Mucosa of descending colon (tissue), 3 donors: Measurements from ENCODE around the gene ABR. TPM values are rescaled to one million over a fixed set of nuclear protein-coding genes. Genes with fewer than 3 reads are reported as not detected.
"Not testable (repeated sequence)": the region's sequence is repeated elsewhere in the genome, so short reads cannot be mapped to it uniquely, and the experiment has no call there.

Experiments used
- ATAC-seq: fragments of 200-7000 bp; cut with Tn5 transposase; one replicate; pipeline ENCODE4 v1.9.1; 2020; ENCODE audit warnings: mild to moderate bottlenecking, moderate library complexity
- DNase-seq, 3 donors: peaks; one replicate each; pipeline ENCODE4 v3.0.0-alpha.2; 2020
- H3K36me3 ChIP-seq: fragments of 200-600 bp; one replicate; pipeline ENCODE4 v1.8.0; 2021; ENCODE audit warnings: low read depth, mild to moderate bottlenecking
- H3K4me1 ChIP-seq: fragments of 200-600 bp; one replicate; pipeline ENCODE4 v1.8.0; 2021; ENCODE audit warnings: low read depth, mild to moderate bottlenecking
- H3K4me3 ChIP-seq: fragments of 200-600 bp; one replicate; pipeline ENCODE4 v1.8.0; 2021; ENCODE audit warnings: mild to moderate bottlenecking
- H3K9me3 ChIP-seq: fragments of 200-600 bp; one replicate; pipeline ENCODE4 v1.8.0; 2021; ENCODE audit warnings: mild to moderate bottlenecking
- CTCF ChIP-seq: fragments of 200-600 bp; IDR thresholded peaks from one replicate; pipeline ENCODE4 v1.8.0; 2022; ENCODE audit warnings: antibody characterized with exemption, mild to moderate bottlenecking
- intact Hi-C, 2 donors: fragments of 100-400 bp; cut with DNase I in 1 of 2; cut with micrococcal nuclease in 1 of 2; formaldehyde crosslinking; loops; one replicate each; pipeline versions ENCODE4 v1.11.0 to v1.11.1; 2022; cut with DNase I, micrococcal nuclease
- total RNA-seq, 3 donors: library from RNA; stranded (reverse); fragmentation: NEBNext Ultra II Directional in 2 of 3; extraction: Animal tissue kit (Norgen Biotek cat#: 25700) in 2 of 3; gene quantifications; one replicate each; pipeline versions ENCODE4 v1.2.1 to v1.2.4, GENCODE V29; 2021 to 2023
- donor health status: DM: no; HTN: no; CAD: no; lungs with moderate emphysema.
- donor health status: DM: no; HTN: no; CAD: no.
- donor health status: DM: no; HTN: yes; CAD: no.

ABR gene
- total RNA-seq, 3 donors from 2014 or later: 257 to 470 (median 292) TPM

- Histone ChIP-seq H3K36me3 (no peaks in the 10 kb centered on the region), H3K9me3 (no peaks in the 10 kb centered on the region), H3K4me3 (no peak overlapping the region), H3K4me1 (no peaks in the 10 kb centered on the region)
- ATAC-seq (no peak), DNase-seq (peak in 2 of 3 donors; percentile 12 to 34)
- no peak for TF ChIP-seq CTCF
- intact Hi-C loops: loop anchor here in 1 of 2 donors (10.0 kb wide), 1 partner anchor 45 kb away; no protein-coding TSS in a partner anchor
These were observed 130.1 kb downstream of the ABR start for GRCh38 chr17:1049446-1050225.

- DNase-seq: peak in 1 of 3 donors; percentile 28
- H3K4me1 ChIP-seq, ATAC-seq, H3K4me3 ChIP-seq, H3K36me3 ChIP-seq, H3K9me3 ChIP-seq, intact Hi-C loops: not testable (repeated sequence)
These were observed 131.2 kb downstream of the ABR start for GRCh38 chr17:1048516-1049115.

GRCh38 chr17:1047879-1048470, 131.8 kb downstream of the ABR start:
- no peak for ATAC-seq
- Histone ChIP-seq H3K4me3 (no peak overlapping the region), H3K9me3 (no peaks in the 10 kb centered on the region), H3K36me3 (no peaks in the 10 kb centered on the region), H3K4me1 (no peaks in the 10 kb centered on the region)
- intact Hi-C loops: no loop called here
- DNase-seq: peak in 1 of 3 donors; percentile 27
- no peak for TF ChIP-seq CTCF

- Histone ChIP-seq H3K36me3 (no peaks in the 10 kb centered on the region), H3K9me3 (no peaks in the 10 kb centered on the region), H3K4me3 (no peak overlapping the region), H3K4me1 (no peaks in the 10 kb centered on the region)
- DNase-seq (peak in 1 of 3 donors; percentile 42), ATAC-seq (peak; percentile 5)
- no peak for TF ChIP-seq CTCF
- intact Hi-C loops: no loop called here
These were observed 132.5 kb downstream of the ABR start for GRCh38 chr17:1047177-1047878.

- Histone ChIP-seq H3K4me1 (no peaks in the 10 kb centered on the region), H3K9me3 (no peaks in the 10 kb centered on the region), H3K36me3 (no peaks in the 10 kb centered on the region), H3K4me3 (no peak overlapping the region)
- peak in 1 of 3 donors; percentile 15 for DNase-seq
- TF ChIP-seq CTCF: no peak
- no peak for ATAC-seq
- intact Hi-C loops: no loop called here
These were observed 134.3 kb downstream of the ABR start for GRCh38 chr17:1045456-1045855.

- H3K4me1 ChIP-seq, H3K9me3 ChIP-seq, H3K36me3 ChIP-seq, ATAC-seq, H3K4me3 ChIP-seq, intact Hi-C loops: not testable (repeated sequence)
- DNase-seq: peak in 1 of 3 donors; percentile 14
These were observed 135.3 kb downstream of the ABR start for GRCh38 chr17:1044387-1045009.
